HCT116 (cell line): ENCODE data around the gene RUFY4. TPM values are rescaled to one million over a fixed set of nuclear protein-coding genes. Genes with fewer than 3 reads are reported as not detected.

ENCODE experiments used
- ATAC-seq: fragments of 200-7000 bp; cut with Tn5 transposase; 2 replicates; pipeline ENCODE4 v1.9.1; 2020; ENCODE audit warnings: mild to moderate bottlenecking, moderate library complexity
- BruUV-seq: library from RNA; stranded (reverse); fragments of 400-500 nt; replicated peaks from 2 replicates; lab custom pipeline; 2021; lab: Mats Ljungman, UMichigan
- CTCF ChIA-PET: fragments of 300-600 bp; sonication (Branson Sonifier 250); formaldehyde crosslinking; loops from one replicate; lab custom pipeline; 2021; ENCODE audit warnings: antibody characterized with exemption; lab: Charles Lee
- POLR2A ChIA-PET: fragments of 300-600, 350-600 bp; sonication (Branson Sonifier 250); formaldehyde crosslinking; loops from one replicate; lab custom pipeline; 2021; ENCODE audit warnings: antibody characterized with exemption; lab: Charles Lee
- RAD21 ChIA-PET, 2 experiments: fragments of 300-600 bp; sonication (Branson Sonifier 250); formaldehyde crosslinking; loops; one replicate each; lab custom pipeline; 2023; ENCODE audit warnings: low total read pairs in 2 of 2; ENCODE audit not compliant: uncharacterized antibody in 2 of 2, unreplicated experiment in 2 of 2, low non-redundant PET in 1 of 2; lab: Charles Lee
- DNase-seq: peaks from one replicate; pipeline ENCODE4 v3.0.0-alpha.2; 2010; ENCODE audit warnings: low read depth, low spot score
- H2AFZ ChIP-seq: fragments of 200-600 bp; shearing (Covaris generic), sonication (generic); 2 replicates; pipeline ENCODE4 v1.6.1; 2017; ENCODE audit warnings: low read depth, mixed run types, mixed read lengths, antibody characterized with exemption, low read length; ENCODE audit not compliant: poor library complexity, severe bottlenecking
- H3K27ac ChIP-seq: 2 replicates; pipeline ENCODE4 v1.5.1; 2012; ENCODE audit warnings: low read depth, low read length
- H3K27me3 ChIP-seq: fragments of 200-600 bp; sonication (generic); 2 replicates; pipeline ENCODE4 v1.6.1; 2016; ENCODE audit warnings: mixed run types, low read length, mixed read lengths; ENCODE audit not compliant: insufficient read depth
- H3K36me3 ChIP-seq, 2 experiments: fragments of 200-500 bp in 1 of 2; fragments of 200-600 bp in 1 of 2; sonication (Bioruptor generic) in 1 of 2; sonication (generic) in 1 of 2; 2 replicates each; pipeline versions ENCODE4 v1.5.1 to v1.6.1; 2014 to 2016; ENCODE audit warnings: low read length in 2 of 2, inconsistent platforms in 1 of 2, mixed read lengths in 1 of 2, mixed run types in 1 of 2; ENCODE audit not compliant: insufficient read depth in 2 of 2, control insufficient read depth in 1 of 2
- H3K4me1 ChIP-seq, 2 experiments: fragments of 200-600 bp in 1 of 2; sonication (generic) in 1 of 2; 2 replicates each; pipeline versions ENCODE4 v1.5.1 to v1.6.1; 2012 to 2017; ENCODE audit warnings: low read length in 2 of 2, inconsistent platforms in 1 of 2, mild to moderate bottlenecking in 1 of 2, mixed read lengths in 1 of 2, mixed run types in 1 of 2, moderate library complexity in 1 of 2; ENCODE audit not compliant: insufficient read depth in 2 of 2, control insufficient read depth in 1 of 2
- H3K4me2 ChIP-seq: fragments of 200-600 bp; sonication (generic); 2 replicates; pipeline ENCODE4 v1.6.1; 2017; ENCODE audit warnings: mixed run types, low read length, mixed read lengths
- H3K4me3 ChIP-seq, 2 experiments: fragments of 200-600 bp in 1 of 2; sonication (generic) in 1 of 2; replicated peaks in 1 of 2; 2 replicates each; pipeline ENCODE4 v1.5.1; 2011 to 2016; ENCODE audit warnings: low read length in 2 of 2, control low read depth in 1 of 2, low read depth in 1 of 2, mild to moderate bottlenecking in 1 of 2, mixed read lengths in 1 of 2, mixed run types in 1 of 2
- H3K79me2 ChIP-seq: fragments of 200-600 bp; sonication (generic); 2 replicates; pipeline ENCODE4 v1.6.1; 2017; ENCODE audit warnings: mild to moderate bottlenecking, mixed run types, low read length, moderate library complexity, mixed read lengths; ENCODE audit not compliant: insufficient read depth
- H3K9ac ChIP-seq: fragments of 200-600 bp; sonication (generic); 2 replicates; pipeline ENCODE4 v1.6.1; 2016; ENCODE audit warnings: low read length, mixed read lengths
- H3K9me2 ChIP-seq: fragments of 200-600 bp; sonication (generic), shearing (Covaris generic); 2 replicates; pipeline ENCODE4 v1.6.1; 2017; ENCODE audit warnings: mixed run types, mild to moderate bottlenecking, moderate library complexity; ENCODE audit not compliant: insufficient read depth
- H3K9me3 ChIP-seq, 2 experiments: fragments of 200-500 bp in 1 of 2; fragments of 200-600 bp in 1 of 2; sonication (Bioruptor generic) in 1 of 2; sonication (generic) in 1 of 2; 2 replicates each; pipeline ENCODE4 v1.6.1; 2014 to 2017; ENCODE audit warnings: low read length in 2 of 2, mixed read lengths in 2 of 2, inconsistent platforms in 1 of 2, low read depth in 1 of 2, mild to moderate bottlenecking in 1 of 2, mixed run types in 1 of 2, moderate library complexity in 1 of 2; ENCODE audit not compliant: control insufficient read depth in 1 of 2, insufficient read depth in 1 of 2
- H4K20me1 ChIP-seq: fragments of 200-600 bp; sonication (generic), shearing (Covaris generic); 2 replicates; pipeline ENCODE4 v1.6.1; 2017; ENCODE audit warnings: mixed run types, mild to moderate bottlenecking, moderate library complexity; ENCODE audit not compliant: insufficient read depth
- ELF1 ChIP-seq: IDR thresholded peaks from 2 replicates; pipeline ENCODE4 v1.6.1; 2012; ENCODE audit warnings: low read depth, borderline replicate concordance
- EZH2 ChIP-seq: fragments of 200-600 bp; sonication (generic); IDR thresholded peaks from 2 replicates; pipeline ENCODE4 v1.6.1; 2017; ENCODE audit warnings: antibody characterized with exemption, mixed run types
- EZH2phosphoT487 ChIP-seq: fragments of 200-600 bp; IDR thresholded peaks from 2 replicates; pipeline ENCODE4 v1.6.1; 2018; ENCODE audit warnings: antibody characterized with exemption, borderline replicate concordance
- JUND ChIP-seq: IDR thresholded peaks from 2 replicates; pipeline ENCODE4 v1.6.1; 2012
- POLR2A ChIP-seq: IDR thresholded peaks from 2 replicates; pipeline ENCODE4 v1.7.0; 2011; ENCODE audit warnings: borderline replicate concordance; ENCODE audit not compliant: insufficient read depth, insufficient read length; ENCODE audit errors: extremely low read depth
- POLR2AphosphoS5 ChIP-seq: IDR thresholded peaks from 2 replicates; pipeline ENCODE4 v1.6.1; 2011; ENCODE audit warnings: mild to moderate bottlenecking, low read depth, low read length, moderate library complexity
- SIN3A ChIP-seq: IDR thresholded peaks from 2 replicates; pipeline ENCODE4 v1.6.1; 2012; ENCODE audit warnings: low read depth
- SP1 ChIP-seq: IDR thresholded peaks from 2 replicates; pipeline ENCODE4 v1.6.1; 2012; ENCODE audit warnings: low read depth
- SRF ChIP-seq: IDR thresholded peaks from 2 replicates; pipeline ENCODE4 v1.6.1; 2012; ENCODE audit warnings: low read depth
- TCF7L2 ChIP-seq: IDR thresholded peaks from 2 replicates; pipeline ENCODE4 v1.7.0; 2011; ENCODE audit warnings: borderline replicate concordance, inconsistent platforms; ENCODE audit not compliant: insufficient read depth, insufficient read length; ENCODE audit errors: extremely low read depth
- ZFX ChIP-seq: fragments of 450-650 bp; IDR thresholded peaks from 2 replicates; pipeline ENCODE4 v1.6.1; 2017
- ZNF274 ChIP-seq: fragments of 200-500 bp; sonication (Bioruptor generic); IDR thresholded peaks from 2 replicates; pipeline ENCODE4 v1.6.1; 2014; ENCODE audit warnings: mild to moderate bottlenecking, low read depth, low read length, inconsistent platforms
- intact Hi-C: fragments of 100-400 bp; cut with micrococcal nuclease; formaldehyde crosslinking; loops from 2 replicates; pipeline ENCODE4 v1.10.0; 2022
- total RNA-seq: library from RNA; stranded (reverse); gene quantifications from one replicate; pipeline ENCODE4 v1.2.1, GENCODE V29; 2021; ENCODE audit not compliant: unreplicated experiment
- TF ChIP-seq, protein P1 (sequence below), 3 experiments: fragments of 200-600 bp in 1 of 3; sonication (generic) in 1 of 3; IDR thresholded peaks in 2 of 3; conservative IDR thresholded peaks in 1 of 3; 2 replicates each; pipeline ENCODE4 v1.5.1; 2012 to 2017; ENCODE audit warnings: low read depth in 2 of 3, low read length in 2 of 3, antibody characterized with exemption in 1 of 3, borderline replicate concordance in 1 of 3, control low read depth in 1 of 3, mild to moderate bottlenecking in 1 of 3, mixed read lengths in 1 of 3, mixed run types in 1 of 3, moderate library complexity in 1 of 3; ENCODE audit not compliant: insufficient read depth in 1 of 3
- TF ChIP-seq, protein P2 (sequence below): IDR thresholded peaks from 2 replicates; pipeline ENCODE4 v1.6.1; 2012; ENCODE audit warnings: low read depth

Gene RUFY4
- total RNA-seq, 1 experiment from 2014 or later, result 0.27 TPM

DNA sequence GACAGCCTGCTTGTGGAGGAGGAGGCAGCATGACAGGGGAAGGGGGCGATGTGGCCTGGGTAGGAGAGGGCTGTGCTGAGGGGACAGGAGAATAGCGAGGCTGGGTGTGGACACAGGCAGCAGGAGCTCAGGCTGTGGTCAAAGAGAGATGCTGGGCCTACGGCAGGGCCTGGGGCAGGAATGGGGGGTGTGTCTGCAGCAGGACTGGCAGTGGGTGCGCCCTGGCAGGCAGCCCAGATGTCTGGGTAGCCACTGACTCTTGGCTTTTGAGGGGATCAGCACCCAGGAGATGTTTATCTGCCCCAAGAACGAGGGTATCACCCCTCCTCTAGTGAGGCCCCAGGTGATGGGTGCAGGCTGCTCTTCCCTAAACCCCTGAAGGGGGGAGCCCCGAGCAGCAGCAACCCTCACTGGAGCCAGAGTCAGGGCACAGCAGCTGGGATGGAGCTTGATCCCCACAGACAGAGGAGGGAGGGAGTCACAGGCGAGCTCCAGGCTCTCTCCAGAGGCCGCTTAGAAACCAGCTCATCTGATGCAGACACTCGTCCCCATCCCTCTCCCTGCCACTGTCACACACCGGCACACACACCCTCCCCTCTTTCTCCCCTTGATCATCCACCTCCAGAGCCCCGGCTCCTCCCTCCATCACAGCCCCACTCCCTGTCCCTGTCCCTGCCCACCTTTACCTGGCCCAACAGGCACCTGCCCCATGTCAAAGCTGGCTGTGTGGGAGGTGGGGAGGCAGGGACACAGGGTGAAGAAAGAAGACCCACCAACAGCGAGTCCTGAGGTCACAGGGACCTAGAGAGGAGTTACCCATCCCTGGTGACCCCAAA, 36.5 kb upstream of the RUFY4 start:
- H3K27ac ChIP-seq, result no peak overlapping the region

DNA sequence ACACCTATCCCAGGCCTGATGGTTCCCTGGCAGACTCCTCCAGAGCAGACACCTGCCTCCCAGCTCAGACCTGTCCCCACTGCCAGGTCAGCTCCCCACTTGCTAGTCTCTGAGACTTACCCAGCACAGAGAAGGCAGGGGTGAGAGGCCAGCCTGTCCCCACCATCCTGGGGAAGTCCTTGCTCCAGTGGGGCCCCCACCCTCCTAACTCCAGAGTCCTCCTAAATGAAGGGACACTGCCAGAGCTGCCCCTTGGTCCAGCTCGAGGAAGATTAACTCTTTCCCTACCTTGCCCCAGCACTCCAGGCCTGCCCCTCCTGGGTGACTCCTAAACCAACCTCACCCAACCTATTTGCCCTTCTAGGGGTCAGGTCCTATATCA, 35.9 kb upstream of the RUFY4 start:
- Histone ChIP-seq H3K4me2 (no peak overlapping the region), H3K27ac (no peak overlapping the region), H2AFZ (no peak overlapping the region), H3K79me2 (no peaks in the 10 kb centered on the region), H3K27me3 (peaks cover 14% of the 10 kb centered on the region), H4K20me1 (no peaks in the 10 kb centered on the region), H3K4me1 (peaks cover 0 to 4% of the 10 kb centered on the region in 2 experiments; a peak in 1 of 4 replicates), H3K36me3 (no peaks in the 10 kb centered on the region), H3K9me2 (no peaks in the 10 kb centered on the region), H3K4me3 (no peak overlapping the region), H3K9me3 (no peaks in the 10 kb centered on the region), H3K9ac (no peak overlapping the region)
- CTCF ChIA-PET, result interaction anchor here (1.3 to 2.3 kb wide), 4 partner anchors 39 to 247 kb away, joined by 3 to 12 read pairs (median 6); no protein-coding TSS in a partner anchor
- ATAC-seq, result no peak
- BruUV-seq, result no TSS peak
- intact Hi-C loops, result no loop called here
- POLR2A ChIA-PET, result no interaction called here
- DNase-seq, result no peak
- RAD21 ChIA-PET, result no interaction called here
- no peak for TF ChIP-seq TCF7L2
- TF ChIP-seq SP1, result no peak
- TF ChIP-seq EZH2, result no peak
- no peak for TF ChIP-seq POLR2AphosphoS5
- TF ChIP-seq JUND, result no peak
- TF ChIP-seq ZFX, result no peak
- TF ChIP-seq EZH2phosphoT487, result no peak
- no peak for TF ChIP-seq ZNF274
- TF ChIP-seq, protein P1, sequence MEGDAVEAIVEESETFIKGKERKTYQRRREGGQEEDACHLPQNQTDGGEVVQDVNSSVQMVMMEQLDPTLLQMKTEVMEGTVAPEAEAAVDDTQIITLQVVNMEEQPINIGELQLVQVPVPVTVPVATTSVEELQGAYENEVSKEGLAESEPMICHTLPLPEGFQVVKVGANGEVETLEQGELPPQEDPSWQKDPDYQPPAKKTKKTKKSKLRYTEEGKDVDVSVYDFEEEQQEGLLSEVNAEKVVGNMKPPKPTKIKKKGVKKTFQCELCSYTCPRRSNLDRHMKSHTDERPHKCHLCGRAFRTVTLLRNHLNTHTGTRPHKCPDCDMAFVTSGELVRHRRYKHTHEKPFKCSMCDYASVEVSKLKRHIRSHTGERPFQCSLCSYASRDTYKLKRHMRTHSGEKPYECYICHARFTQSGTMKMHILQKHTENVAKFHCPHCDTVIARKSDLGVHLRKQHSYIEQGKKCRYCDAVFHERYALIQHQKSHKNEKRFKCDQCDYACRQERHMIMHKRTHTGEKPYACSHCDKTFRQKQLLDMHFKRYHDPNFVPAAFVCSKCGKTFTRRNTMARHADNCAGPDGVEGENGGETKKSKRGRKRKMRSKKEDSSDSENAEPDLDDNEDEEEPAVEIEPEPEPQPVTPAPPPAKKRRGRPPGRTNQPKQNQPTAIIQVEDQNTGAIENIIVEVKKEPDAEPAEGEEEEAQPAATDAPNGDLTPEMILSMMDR (IDR thresholded peaks at IDR 0.05 in 2 of 3, conservative IDR thresholded peaks at IDR 0.05 in 1 of 3; ENCODE audit: borderline replicate concordance in 1 of 3, insufficient read depth in 1 of 3, low read depth in 2 of 3, low read length in 2 of 3), result no peak
- no peak for TF ChIP-seq SRF
- no peak for TF ChIP-seq ELF1
- TF ChIP-seq, protein P2, sequence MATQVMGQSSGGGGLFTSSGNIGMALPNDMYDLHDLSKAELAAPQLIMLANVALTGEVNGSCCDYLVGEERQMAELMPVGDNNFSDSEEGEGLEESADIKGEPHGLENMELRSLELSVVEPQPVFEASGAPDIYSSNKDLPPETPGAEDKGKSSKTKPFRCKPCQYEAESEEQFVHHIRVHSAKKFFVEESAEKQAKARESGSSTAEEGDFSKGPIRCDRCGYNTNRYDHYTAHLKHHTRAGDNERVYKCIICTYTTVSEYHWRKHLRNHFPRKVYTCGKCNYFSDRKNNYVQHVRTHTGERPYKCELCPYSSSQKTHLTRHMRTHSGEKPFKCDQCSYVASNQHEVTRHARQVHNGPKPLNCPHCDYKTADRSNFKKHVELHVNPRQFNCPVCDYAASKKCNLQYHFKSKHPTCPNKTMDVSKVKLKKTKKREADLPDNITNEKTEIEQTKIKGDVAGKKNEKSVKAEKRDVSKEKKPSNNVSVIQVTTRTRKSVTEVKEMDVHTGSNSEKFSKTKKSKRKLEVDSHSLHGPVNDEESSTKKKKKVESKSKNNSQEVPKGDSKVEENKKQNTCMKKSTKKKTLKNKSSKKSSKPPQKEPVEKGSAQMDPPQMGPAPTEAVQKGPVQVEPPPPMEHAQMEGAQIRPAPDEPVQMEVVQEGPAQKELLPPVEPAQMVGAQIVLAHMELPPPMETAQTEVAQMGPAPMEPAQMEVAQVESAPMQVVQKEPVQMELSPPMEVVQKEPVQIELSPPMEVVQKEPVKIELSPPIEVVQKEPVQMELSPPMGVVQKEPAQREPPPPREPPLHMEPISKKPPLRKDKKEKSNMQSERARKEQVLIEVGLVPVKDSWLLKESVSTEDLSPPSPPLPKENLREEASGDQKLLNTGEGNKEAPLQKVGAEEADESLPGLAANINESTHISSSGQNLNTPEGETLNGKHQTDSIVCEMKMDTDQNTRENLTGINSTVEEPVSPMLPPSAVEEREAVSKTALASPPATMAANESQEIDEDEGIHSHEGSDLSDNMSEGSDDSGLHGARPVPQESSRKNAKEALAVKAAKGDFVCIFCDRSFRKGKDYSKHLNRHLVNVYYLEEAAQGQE, result no peak
- TF ChIP-seq SIN3A, result no peak
- TF ChIP-seq POLR2A, result no peak

More for the DNA sequence above, 36.5 kb upstream of the RUFY4 start:
- Histone ChIP-seq H2AFZ (no peak overlapping the region), H3K36me3 (no peaks in the 10 kb centered on the region), H3K4me3 (no peak overlapping the region), H3K27me3 (peaks cover 10% of the 10 kb centered on the region; the same call in 1 of the 2 replicates), H3K9me2 (no peaks in the 10 kb centered on the region), H3K4me2 (no peak overlapping the region), H4K20me1 (no peaks in the 10 kb centered on the region), H3K9ac (no peak overlapping the region), H3K79me2 (no peaks in the 10 kb centered on the region), H3K9me3 (no peaks in the 10 kb centered on the region), H3K4me1 (peaks cover 0 to 4% of the 10 kb centered on the region in 2 experiments; a peak in 1 of 4 replicates)
- TF ChIP-seq ELF1, result no peak
- ATAC-seq, result no peak
- no peak for DNase-seq
- RAD21 ChIA-PET, result no interaction called here
- CTCF ChIA-PET, result interaction anchor here (1.3 to 2.3 kb wide), 3 partner anchors 38 to 247 kb away, joined by 3 to 12 read pairs (median 8); no protein-coding TSS in a partner anchor
- POLR2A ChIA-PET, result no interaction called here
- no TSS peak for BruUV-seq
- intact Hi-C loops, result no loop called here
